HepG2 (cell line): ENCODE measurements around the gene PLEKHG2. TPM values are rescaled to one million over a fixed set of nuclear protein-coding genes. Genes with fewer than 3 reads are reported as not detected.

Source experiments
- CENPT ChIP-seq: sonication (generic); formaldehyde crosslinking; IDR thresholded peaks from 2 replicates; pipeline ENCODE4 v1.8.0; 2022; ENCODE audit warnings: low read depth, mild to moderate bottlenecking, moderate library complexity, missing genetic modification reagents
- FOXK2 ChIP-seq: fragments of 450-650 bp; IDR thresholded peaks from 2 replicates; pipeline ENCODE4 v1.6.1; 2016
- FOXP1 ChIP-seq, 2 experiments: fragments of 450-650 bp in 1 of 2; IDR thresholded peaks; 2 replicates each; pipeline ENCODE4 v1.6.1; 2017 to 2018; ENCODE audit warnings: antibody characterized with exemption in 1 of 2
- HHEX ChIP-seq: IDR thresholded peaks from 2 replicates; pipeline ENCODE4 v1.6.1; 2016; ENCODE audit warnings: control low read depth
- HOXA5 ChIP-seq: sonication (generic); formaldehyde crosslinking; IDR thresholded peaks from 2 replicates; pipeline ENCODE4 v1.4.0; 2020; ENCODE audit warnings: missing genetic modification reagents
- MIER2 ChIP-seq: IDR thresholded peaks from 2 replicates; pipeline ENCODE4 v1.6.1; 2016; ENCODE audit warnings: missing biosample characterization, missing genetic modification reagents
- SIN3B ChIP-seq: fragments of 150-350 bp; IDR thresholded peaks from 2 replicates; pipeline ENCODE4 v1.6.1; 2014; ENCODE audit warnings: low read length
- TCF7 ChIP-seq: sonication (generic); IDR thresholded peaks from 2 replicates; pipeline ENCODE4 v1.6.1; 2016; ENCODE audit warnings: antibody characterized with exemption, low read depth
- ZNF101 ChIP-seq: sonication (generic); formaldehyde crosslinking; IDR thresholded peaks from 2 replicates; pipeline ENCODE4 v1.4.0; 2020; ENCODE audit warnings: mild to moderate bottlenecking, low read depth, missing genetic modification reagents, borderline replicate concordance
- ZNF143 ChIP-seq: sonication (generic); formaldehyde crosslinking; IDR thresholded peaks from 2 replicates; pipeline ENCODE4 v1.4.0; 2020; ENCODE audit warnings: missing genetic modification reagents
- ZNF24 ChIP-seq: fragments of 450-650 bp; IDR thresholded peaks from 2 replicates; pipeline ENCODE4 v1.6.1; 2017; ENCODE audit warnings: antibody characterized with exemption, mild to moderate bottlenecking
- ZNF672 ChIP-seq: sonication (generic); formaldehyde crosslinking; IDR thresholded peaks from 2 replicates; pipeline ENCODE4 v1.8.1; 2022; ENCODE audit warnings: missing genetic modification reagents
- ZNF678 ChIP-seq: sonication (generic); formaldehyde crosslinking; IDR thresholded peaks from 2 replicates; pipeline ENCODE4 v1.4.0; 2020; ENCODE audit warnings: mild to moderate bottlenecking, missing genetic modification reagents
- ZNF777 ChIP-seq: sonication (generic); formaldehyde crosslinking; IDR thresholded peaks from 2 replicates; pipeline ENCODE4 v1.4.0; 2020; ENCODE audit warnings: missing genetic modification reagents
- ZNF879 ChIP-seq: sonication (generic); formaldehyde crosslinking; IDR thresholded peaks from 2 replicates; pipeline ENCODE4 v1.8.1; 2023; ENCODE audit warnings: missing genetic modification reagents
- ZNF883 ChIP-seq: sonication (generic); formaldehyde crosslinking; IDR thresholded peaks from 2 replicates; pipeline ENCODE4 v1.5.1; 2020; ENCODE audit warnings: mild to moderate bottlenecking, missing genetic modification reagents; ENCODE audit errors: not compliant biosample characterization
- polyA plus RNA-seq, 8 experiments: library from polyadenylated mRNA; depleted of rRNA in 3 of 8; stranded (reverse) in 7 of 8; unstranded in 1 of 8; fragments of >200 nt; fragmentation: Illumina TruSeq in 4 of 8; extraction: Trizol in 4 of 8; gene quantifications; 2 replicates each; pipeline versions ENCODE4 v1.2.1 to v1.2.3, GENCODE V29; 2011 to 2016; ENCODE audit warnings: low read depth in 4 of 8, missing spikeins in 1 of 8, mixed read lengths in 1 of 8; ENCODE audit not compliant: insufficient read depth in 1 of 8
- total RNA-seq, 5 experiments: library from RNA; depleted of rRNA; stranded (reverse); fragments of >200 nt; fragmentation: Illumina TruSeq; extraction: Trizol; gene quantifications; 2 replicates each; pipeline ENCODE4 v1.2.3, GENCODE V29; 2016; ENCODE audit warnings: low read depth in 1 of 5
- TF ChIP-seq, protein P1 (sequence below): sonication (generic); formaldehyde crosslinking; IDR thresholded peaks from 2 replicates; pipeline ENCODE4 v1.4.0; 2020; ENCODE audit warnings: missing genetic modification reagents, borderline replicate concordance
- TF ChIP-seq, protein P2 (sequence below): sonication (generic); formaldehyde crosslinking; IDR thresholded peaks from 2 replicates; pipeline ENCODE4 v1.4.0; 2020; ENCODE audit warnings: missing genetic modification reagents, borderline replicate concordance
- TF ChIP-seq, protein P3 (sequence below): sonication (generic); formaldehyde crosslinking; IDR thresholded peaks from 2 replicates; pipeline ENCODE4 v1.9.0; 2021; ENCODE audit warnings: missing genetic modification reagents, borderline replicate concordance
- TF ChIP-seq, protein P4 (sequence below): sonication (generic); formaldehyde crosslinking; IDR thresholded peaks from 2 replicates; pipeline ENCODE4 v1.8.1; 2022; ENCODE audit warnings: mild to moderate bottlenecking, missing genetic modification reagents
- TF ChIP-seq, protein P5 (sequence below): IDR thresholded peaks from 2 replicates; pipeline ENCODE4 v1.6.1; 2016; ENCODE audit warnings: low read depth, borderline replicate concordance
- TF ChIP-seq, protein P6 (sequence below): sonication (generic); formaldehyde crosslinking; conservative IDR thresholded peaks from 2 replicates; pipeline ENCODE4 v1.5.0; 2020; ENCODE audit warnings: missing genetic modification reagents

PLEKHG2 gene
- total and polyA plus RNA-seq, 2 of the 13 experiments (the other 11 are each of a cell fraction or from before 2014, with no cell fraction given): 3.6 to 6.8 TPM

DNA sequence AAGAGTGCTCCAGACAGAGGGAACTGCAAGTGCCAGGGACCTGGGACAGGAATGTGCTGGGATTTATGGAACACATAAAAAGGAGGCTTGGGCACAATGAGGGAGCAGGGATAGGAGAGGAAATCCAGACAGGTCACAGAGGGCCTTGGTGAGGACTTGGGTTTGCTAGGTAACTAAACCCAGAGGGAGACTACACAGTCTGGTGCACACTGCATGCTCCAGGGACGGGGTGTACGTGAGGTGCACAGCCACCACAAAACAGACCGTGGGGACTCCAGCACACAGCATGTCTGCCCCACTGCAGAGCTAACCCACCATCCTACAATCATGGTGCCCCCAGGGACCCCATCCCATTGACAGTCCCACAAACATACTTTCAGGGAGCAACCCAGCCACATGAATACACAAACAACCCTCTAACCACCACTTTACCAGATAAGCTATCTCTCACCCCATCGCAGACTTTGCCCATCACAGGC, 11.4 kb upstream of the PLEKHG2 start (continued):
- TF ChIP-seq, protein P1, sequence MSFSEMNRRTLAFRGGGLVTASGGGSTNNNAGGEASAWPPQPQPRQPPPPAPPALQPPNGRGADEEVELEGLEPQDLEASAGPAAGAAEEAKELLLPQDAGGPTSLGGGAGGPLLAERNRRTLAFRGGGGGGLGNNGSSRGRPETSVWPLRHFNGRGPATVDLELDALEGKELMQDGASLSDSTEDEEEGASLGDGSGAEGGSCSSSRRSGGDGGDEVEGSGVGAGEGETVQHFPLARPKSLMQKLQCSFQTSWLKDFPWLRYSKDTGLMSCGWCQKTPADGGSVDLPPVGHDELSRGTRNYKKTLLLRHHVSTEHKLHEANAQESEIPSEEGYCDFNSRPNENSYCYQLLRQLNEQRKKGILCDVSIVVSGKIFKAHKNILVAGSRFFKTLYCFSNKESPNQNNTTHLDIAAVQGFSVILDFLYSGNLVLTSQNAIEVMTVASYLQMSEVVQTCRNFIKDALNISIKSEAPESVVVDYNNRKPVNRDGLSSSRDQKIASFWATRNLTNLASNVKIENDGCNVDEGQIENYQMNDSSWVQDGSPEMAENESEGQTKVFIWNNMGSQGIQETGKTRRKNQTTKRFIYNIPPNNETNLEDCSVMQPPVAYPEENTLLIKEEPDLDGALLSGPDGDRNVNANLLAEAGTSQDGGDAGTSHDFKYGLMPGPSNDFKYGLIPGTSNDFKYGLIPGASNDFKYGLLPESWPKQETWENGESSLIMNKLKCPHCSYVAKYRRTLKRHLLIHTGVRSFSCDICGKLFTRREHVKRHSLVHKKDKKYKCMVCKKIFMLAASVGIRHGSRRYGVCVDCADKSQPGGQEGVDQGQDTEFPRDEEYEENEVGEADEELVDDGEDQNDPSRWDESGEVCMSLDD: peak; percentile 56; the same call in 1 of the 2 replicates
- TF ChIP-seq ZNF883 (no peak), MIER2 (CRISPR knock-in tag) (no peak), TCF7 (no peak), ZNF678 (no peak), HHEX (CRISPR knock-in tag) (no peak), FOXP1 (IDR thresholded peaks at IDR 0.05) (no peak), FOXP1 (CRISPR knock-in tag; IDR thresholded peaks at IDR 0.05) (peak; percentile 43; the same call in 1 of the 2 replicates), ZNF24 (no peak), ZNF101 (CRISPR knock-in tag) (no peak), SIN3B (no peak), ZNF879 (no peak; the same call in 1 of the 2 replicates), ZNF143 (CRISPR knock-in tag) (no peak), ZNF777 (0 out of 2 replicates have a peak, but pooled peaks have one; percentile 38), FOXK2 (no peak), CENPT (CRISPR knock-in tag) (0 out of 2 replicates have a peak, but pooled peaks have one; percentile 7), ZNF672 (no peak), HOXA5 (CRISPR knock-in tag) (0 out of 2 replicates have a peak, but pooled peaks have one; percentile 22)
- TF ChIP-seq, protein P2, sequence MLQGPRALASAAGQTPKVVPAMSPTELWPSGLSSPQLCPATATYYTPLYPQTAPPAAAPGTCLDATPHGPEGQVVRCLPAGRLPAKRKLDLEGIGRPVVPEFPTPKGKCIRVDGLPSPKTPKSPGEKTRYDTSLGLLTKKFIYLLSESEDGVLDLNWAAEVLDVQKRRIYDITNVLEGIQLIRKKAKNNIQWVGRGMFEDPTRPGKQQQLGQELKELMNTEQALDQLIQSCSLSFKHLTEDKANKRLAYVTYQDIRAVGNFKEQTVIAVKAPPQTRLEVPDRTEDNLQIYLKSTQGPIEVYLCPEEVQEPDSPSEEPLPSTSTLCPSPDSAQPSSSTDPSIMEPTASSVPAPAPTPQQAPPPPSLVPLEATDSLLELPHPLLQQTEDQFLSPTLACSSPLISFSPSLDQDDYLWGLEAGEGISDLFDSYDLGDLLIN (CRISPR knock-in tag): no peak
- TF ChIP-seq, protein P3, sequence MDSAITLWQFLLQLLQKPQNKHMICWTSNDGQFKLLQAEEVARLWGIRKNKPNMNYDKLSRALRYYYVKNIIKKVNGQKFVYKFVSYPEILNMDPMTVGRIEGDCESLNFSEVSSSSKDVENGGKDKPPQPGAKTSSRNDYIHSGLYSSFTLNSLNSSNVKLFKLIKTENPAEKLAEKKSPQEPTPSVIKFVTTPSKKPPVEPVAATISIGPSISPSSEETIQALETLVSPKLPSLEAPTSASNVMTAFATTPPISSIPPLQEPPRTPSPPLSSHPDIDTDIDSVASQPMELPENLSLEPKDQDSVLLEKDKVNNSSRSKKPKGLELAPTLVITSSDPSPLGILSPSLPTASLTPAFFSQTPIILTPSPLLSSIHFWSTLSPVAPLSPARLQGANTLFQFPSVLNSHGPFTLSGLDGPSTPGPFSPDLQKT (CRISPR knock-in tag): no peak
- TF ChIP-seq, protein P4, sequence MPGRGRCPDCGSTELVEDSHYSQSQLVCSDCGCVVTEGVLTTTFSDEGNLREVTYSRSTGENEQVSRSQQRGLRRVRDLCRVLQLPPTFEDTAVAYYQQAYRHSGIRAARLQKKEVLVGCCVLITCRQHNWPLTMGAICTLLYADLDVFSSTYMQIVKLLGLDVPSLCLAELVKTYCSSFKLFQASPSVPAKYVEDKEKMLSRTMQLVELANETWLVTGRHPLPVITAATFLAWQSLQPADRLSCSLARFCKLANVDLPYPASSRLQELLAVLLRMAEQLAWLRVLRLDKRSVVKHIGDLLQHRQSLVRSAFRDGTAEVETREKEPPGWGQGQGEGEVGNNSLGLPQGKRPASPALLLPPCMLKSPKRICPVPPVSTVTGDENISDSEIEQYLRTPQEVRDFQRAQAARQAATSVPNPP: no peak
- TF ChIP-seq, protein P5, sequence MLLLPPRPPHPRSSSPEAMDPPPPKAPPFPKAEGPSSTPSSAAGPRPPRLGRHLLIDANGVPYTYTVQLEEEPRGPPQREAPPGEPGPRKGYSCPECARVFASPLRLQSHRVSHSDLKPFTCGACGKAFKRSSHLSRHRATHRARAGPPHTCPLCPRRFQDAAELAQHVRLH (CRISPR knock-in tag): no peak
- TF ChIP-seq, protein P6, sequence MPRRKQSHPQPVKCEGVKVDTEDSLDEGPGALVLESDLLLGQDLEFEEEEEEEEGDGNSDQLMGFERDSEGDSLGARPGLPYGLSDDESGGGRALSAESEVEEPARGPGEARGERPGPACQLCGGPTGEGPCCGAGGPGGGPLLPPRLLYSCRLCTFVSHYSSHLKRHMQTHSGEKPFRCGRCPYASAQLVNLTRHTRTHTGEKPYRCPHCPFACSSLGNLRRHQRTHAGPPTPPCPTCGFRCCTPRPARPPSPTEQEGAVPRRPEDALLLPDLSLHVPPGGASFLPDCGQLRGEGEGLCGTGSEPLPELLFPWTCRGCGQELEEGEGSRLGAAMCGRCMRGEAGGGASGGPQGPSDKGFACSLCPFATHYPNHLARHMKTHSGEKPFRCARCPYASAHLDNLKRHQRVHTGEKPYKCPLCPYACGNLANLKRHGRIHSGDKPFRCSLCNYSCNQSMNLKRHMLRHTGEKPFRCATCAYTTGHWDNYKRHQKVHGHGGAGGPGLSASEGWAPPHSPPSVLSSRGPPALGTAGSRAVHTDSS (CRISPR knock-in tag): no peak
